ENCODE measurements around the gene MLN. TPM values are rescaled to one million over a fixed set of nuclear protein-coding genes. Genes with fewer than 3 reads are reported as not detected.

The MLN gene
- total RNA-seq, 2 experiments from 2014 or later, result not detected

- no peak for DNase-seq
- ChIA-PET POLR2A (interaction anchor here (0.6 to 1.7 kb wide), 3 partner anchors 17 to 203 kb away, joined by 4 to 5 read pairs (median 5); partner anchors contain the start of genes LEMD2 and UQCC2), CTCF (interaction anchor here (0.6 to 9.0 kb wide), 49 partner anchors 9 to 452 kb away, joined by 3 to 254 read pairs (median 4); partner anchors contain the start of genes LEMD2, UQCC2 and ZBTB9)
- Mint-ChIP-seq H3K4me1 (ENCODE audit: low read depth) (no peaks in the 10 kb centered on the region), H3K36me3 (peaks cover 10% of the 10 kb centered on the region), H3K4me3 (no peak overlapping the region), H3K27ac (no peak overlapping the region), H3K9me3 (no peaks in the 10 kb centered on the region), H3K27me3 (no peaks in the 10 kb centered on the region)
- intact Hi-C loops (cut with micrococcal nuclease), result loop anchor here (5.0 kb wide), 1 partner anchor 382 kb away; no protein-coding TSS in a partner anchor
Observed at GRCh38 chr6:33770833-33771145, 33.0 kb downstream of the MLN start.

GRCh38 chr6:33770124-33770832 lies 33.5 kb downstream of the MLN start:
- H3K9me3 Mint-ChIP-seq, result no peaks in the 10 kb centered on the region
- peaks cover 7% of the 10 kb centered on the region for H3K36me3 Mint-ChIP-seq
- no peak overlapping the region for H3K27ac Mint-ChIP-seq
- no peaks in the 10 kb centered on the region for H3K27me3 Mint-ChIP-seq
- DNase-seq, result no peak
- H3K4me1 Mint-ChIP-seq (ENCODE audit: low read depth), result no peaks in the 10 kb centered on the region
- no peak overlapping the region for H3K4me3 Mint-ChIP-seq
- intact Hi-C loops (cut with micrococcal nuclease), result loop anchor here (5.0 kb wide), 1 partner anchor 382 kb away; no protein-coding TSS in a partner anchor
- CTCF ChIA-PET, result interaction anchor here (0.6 to 9.0 kb wide), 27 partner anchors 8 to 391 kb away, joined by 3 to 254 read pairs (median 4); partner anchors contain the start of genes LEMD2, UQCC2 and ZBTB9
- POLR2A ChIA-PET, result interaction anchor here (1.5 to 1.7 kb wide), 2 partner anchors 59 to 257 kb away, joined by 5 to 7 read pairs; partner anchors contain the start of gene UQCC2

- intact Hi-C loops (cut with micrococcal nuclease), result no loop called here
- Mint-ChIP-seq H3K27ac (no peak overlapping the region), H3K9me3 (no peaks in the 10 kb centered on the region), H3K36me3 (no peaks in the 10 kb centered on the region), H3K4me1 (ENCODE audit: low read depth) (no peaks in the 10 kb centered on the region), H3K4me3 (no peak overlapping the region), H3K27me3 (peaks cover 2% of the 10 kb centered on the region)
- no peak for DNase-seq
- CTCF ChIA-PET, result interaction anchor here (1.0 to 9.0 kb wide), 10 partner anchors 8 to 385 kb away, joined by 3 to 254 read pairs (median 4); partner anchors contain the start of gene UQCC2
- POLR2A ChIA-PET, result interaction anchor here (1.5 kb wide), 1 partner anchor 258 kb away, joined by 7 read pairs; no protein-coding TSS in a partner anchor
Observed at GRCh38 chr6:33769248-33769821, 34.5 kb downstream of the MLN start.

- DNase-seq, result peak; percentile 85
- H3K27me3 Mint-ChIP-seq, result peaks cover 2% of the 10 kb centered on the region
- ChIA-PET POLR2A (no interaction called here), CTCF (interaction anchor here (0.8 to 9.0 kb wide), 11 partner anchors 8 to 385 kb away, joined by 3 to 254 read pairs (median 4); partner anchors contain the start of gene UQCC2)
- H3K4me3 Mint-ChIP-seq, result no peak overlapping the region
- no peak overlapping the region for H3K27ac Mint-ChIP-seq
- H3K9me3 Mint-ChIP-seq, result no peaks in the 10 kb centered on the region
- H3K4me1 Mint-ChIP-seq (ENCODE audit: low read depth), result no peaks in the 10 kb centered on the region
- no peaks in the 10 kb centered on the region for H3K36me3 Mint-ChIP-seq
- intact Hi-C loops (cut with micrococcal nuclease), result loop anchor here (1.0 kb wide), 1 partner anchor 259 kb away; no protein-coding TSS in a partner anchor
Observed at GRCh38 chr6:33768644-33769120, 35.1 kb downstream of the MLN start.

GRCh38 chr6:33766921-33767907 lies 36.6 kb downstream of the MLN start:
- CTCF ChIA-PET, result interaction anchor here (0.7 to 9.0 kb wide), 12 partner anchors 11 to 396 kb away, joined by 3 to 254 read pairs (median 4); partner anchors contain the start of gene UQCC2
- peaks cover 2% of the 10 kb centered on the region for H3K27me3 Mint-ChIP-seq
- intact Hi-C loops (cut with micrococcal nuclease), result no loop called here
- H3K27ac Mint-ChIP-seq, result no peak overlapping the region
- H3K36me3 Mint-ChIP-seq, result no peaks in the 10 kb centered on the region
- POLR2A ChIA-PET, result no interaction called here
- no peaks in the 10 kb centered on the region for H3K9me3 Mint-ChIP-seq
- H3K4me3 Mint-ChIP-seq, result no peak overlapping the region
- H3K4me1 Mint-ChIP-seq (ENCODE audit: low read depth), result no peaks in the 10 kb centered on the region
- no peak for DNase-seq

- CTCF ChIA-PET, result interaction anchor here (9.0 kb wide), 1 partner anchor 262 kb away, joined by 254 read pairs; no protein-coding TSS in a partner anchor
- H3K9me3 Mint-ChIP-seq, result no peaks in the 10 kb centered on the region
- no peak for DNase-seq
Observed at GRCh38 chr6:33765368-33765767, 38.4 kb downstream of the MLN start.

GRCh38 chr6:33764036-33764435 lies 39.8 kb downstream of the MLN start:
- CTCF ChIA-PET, result interaction anchor here (1.1 to 1.2 kb wide), 3 partner anchors 18 to 264 kb away, joined by 3 to 7 read pairs (median 3); no protein-coding TSS in a partner anchor
- Mint-ChIP-seq H3K27ac (no peak overlapping the region), H3K9me3 (no peaks in the 10 kb centered on the region), H3K4me3 (no peak overlapping the region), H3K36me3 (no peaks in the 10 kb centered on the region), H3K27me3 (peaks cover 2% of the 10 kb centered on the region), H3K4me1 (ENCODE audit: low read depth) (no peaks in the 10 kb centered on the region)
- POLR2A ChIA-PET, result no interaction called here
- intact Hi-C loops (cut with micrococcal nuclease), result no loop called here
- no peak for DNase-seq

More at GRCh38 chr6:33765368-33765767, 38.4 kb downstream of the MLN start:
- H3K4me1 Mint-ChIP-seq (ENCODE audit: low read depth), result no peaks in the 10 kb centered on the region
- intact Hi-C loops (cut with micrococcal nuclease), result no loop called here
- H3K27ac Mint-ChIP-seq, result no peak overlapping the region
- H3K4me3 Mint-ChIP-seq, result no peak overlapping the region
- peaks cover 2% of the 10 kb centered on the region for H3K27me3 Mint-ChIP-seq
- H3K36me3 Mint-ChIP-seq, result no peaks in the 10 kb centered on the region
- POLR2A ChIA-PET, result no interaction called here

GRCh38 chr6:33763483-33763882 lies 40.3 kb downstream of the MLN start:
- Mint-ChIP-seq H3K36me3 (no peaks in the 10 kb centered on the region), H3K4me3 (no peak overlapping the region), H3K27ac (no peak overlapping the region), H3K27me3 (peaks cover 2% of the 10 kb centered on the region), H3K9me3 (no peaks in the 10 kb centered on the region), H3K4me1 (ENCODE audit: low read depth) (no peaks in the 10 kb centered on the region)
- DNase-seq, result no peak
- intact Hi-C loops (cut with micrococcal nuclease), result no loop called here
- ChIA-PET CTCF (interaction anchor here (1.1 to 1.2 kb wide), 3 partner anchors 18 to 264 kb away, joined by 3 to 7 read pairs (median 3); no protein-coding TSS in a partner anchor), POLR2A (no interaction called here)

- ChIA-PET POLR2A (no interaction called here), CTCF (interaction anchor here (0.9 to 2.6 kb wide), 5 partner anchors 9 to 265 kb away, joined by 3 to 18 read pairs (median 4); partner anchors contain the start of gene UQCC2)
- H3K4me3 Mint-ChIP-seq, result no peak overlapping the region
- no peak overlapping the region for H3K27ac Mint-ChIP-seq
- peaks cover 2% of the 10 kb centered on the region for H3K27me3 Mint-ChIP-seq
- H3K4me1 Mint-ChIP-seq (ENCODE audit: low read depth), result no peaks in the 10 kb centered on the region
- no peak for DNase-seq
- intact Hi-C loops (cut with micrococcal nuclease), result loop anchor here (1.0 kb wide), 1 partner anchor 177 kb away; no protein-coding TSS in a partner anchor
- H3K9me3 Mint-ChIP-seq, result no peaks in the 10 kb centered on the region
- no peaks in the 10 kb centered on the region for H3K36me3 Mint-ChIP-seq
Observed at GRCh38 chr6:33762713-33763112, 41.1 kb downstream of the MLN start.

GRCh38 chr6:33761922-33762629 lies 41.7 kb downstream of the MLN start:
- Mint-ChIP-seq H3K27ac (no peak overlapping the region), H3K9me3 (no peaks in the 10 kb centered on the region), H3K36me3 (no peaks in the 10 kb centered on the region), H3K4me3 (no peak overlapping the region), H3K4me1 (ENCODE audit: low read depth) (no peaks in the 10 kb centered on the region), H3K27me3 (peaks cover 2% of the 10 kb centered on the region)
- intact Hi-C loops (cut with micrococcal nuclease), result loop anchor here (1.0 kb wide), 1 partner anchor 177 kb away; no protein-coding TSS in a partner anchor
- CTCF ChIA-PET, result interaction anchor here (0.7 to 2.6 kb wide), 8 partner anchors 10 to 266 kb away, joined by 3 to 18 read pairs (median 4); partner anchors contain the start of gene UQCC2
- POLR2A ChIA-PET, result no interaction called here
- peak; percentile 69 for DNase-seq

GRCh38 chr6:33761581-33761921 lies 42.3 kb downstream of the MLN start:
- H3K4me1 Mint-ChIP-seq (ENCODE audit: low read depth), result no peaks in the 10 kb centered on the region
- H3K36me3 Mint-ChIP-seq, result no peaks in the 10 kb centered on the region
- H3K4me3 Mint-ChIP-seq, result no peak overlapping the region
- no peak overlapping the region for H3K27ac Mint-ChIP-seq
- no peak for DNase-seq
- ChIA-PET CTCF (interaction anchor here (0.7 to 2.6 kb wide), 8 partner anchors 8 to 266 kb away, joined by 3 to 18 read pairs (median 4); partner anchors contain the start of gene UQCC2), POLR2A (no interaction called here)
- H3K27me3 Mint-ChIP-seq, result peaks cover 2% of the 10 kb centered on the region
- no peaks in the 10 kb centered on the region for H3K9me3 Mint-ChIP-seq
- intact Hi-C loops (cut with micrococcal nuclease), result no loop called here
